Activated gamma-delta T cell treated with Interleukin-2 at 50 U/mL for 16 hours (primary cell): ENCODE data around the gene CXXC5.
"Not testable (repeated sequence)": the region's sequence is repeated elsewhere in the genome, so short reads cannot be mapped to it uniquely, and the experiment has no call there.

Experiments
- DNase-seq: peaks from one replicate; pipeline ENCODE4 v3.0.0-alpha.2; 2020

CXXC5 gene

GRCh38 chr5:139696894-139697658 is 48.9 kb downstream of the CXXC5 start:
- DNase-seq = no peak

DNA sequence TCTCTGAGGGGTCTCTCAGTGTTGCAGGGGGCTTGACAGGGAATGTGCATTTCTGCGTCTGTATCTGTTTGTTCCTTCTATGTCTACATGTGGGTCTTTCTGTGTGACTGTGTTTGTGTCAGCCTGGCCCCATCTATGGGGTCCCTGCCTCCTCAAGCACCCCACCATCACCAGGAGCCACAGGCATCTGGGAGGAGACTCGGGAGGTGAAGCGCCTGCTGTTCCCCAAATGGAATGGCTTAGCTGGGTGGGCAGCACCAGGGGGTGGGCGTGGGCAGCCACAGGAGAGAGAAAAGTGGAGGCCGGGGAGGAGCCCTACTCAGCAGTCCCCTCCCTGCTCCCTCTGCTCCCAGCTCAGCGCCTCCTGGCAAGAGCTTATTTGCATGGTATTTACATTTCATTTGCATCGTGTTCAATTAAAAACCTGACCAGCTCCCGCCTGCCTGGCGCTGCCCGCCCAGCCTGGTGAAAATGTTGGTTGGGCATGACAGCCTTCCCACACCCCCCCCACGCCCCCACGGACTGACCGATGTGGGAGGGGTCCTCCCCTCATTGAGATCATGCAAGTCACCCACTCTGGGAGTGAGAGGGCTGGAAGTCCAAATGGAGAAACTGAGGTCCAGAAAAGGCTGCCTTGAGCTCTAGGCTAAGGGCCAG is 50.5 kb downstream of the CXXC5 start:
- DNase-seq = no peak

DNA sequence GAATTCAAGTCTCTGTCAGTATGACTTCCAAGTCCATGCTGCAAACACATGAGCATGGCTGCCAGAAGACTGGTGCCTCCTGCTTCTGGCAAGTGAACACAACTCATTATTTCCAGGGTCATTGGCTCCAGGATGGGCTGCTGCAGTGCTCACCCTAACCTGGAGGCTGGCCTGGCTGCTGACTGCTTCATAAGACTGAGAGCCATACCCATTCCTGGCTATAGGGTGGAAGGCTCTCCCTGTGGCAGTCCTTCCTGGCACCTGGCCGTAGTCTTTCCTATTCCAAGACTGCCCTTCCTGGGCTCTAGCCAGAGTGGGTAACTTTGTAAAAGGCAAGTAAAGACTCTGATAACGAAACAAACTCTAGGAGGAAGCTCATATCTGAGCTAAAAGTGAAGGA is 51.2 kb downstream of the CXXC5 start:
- DNase-seq = no peak

GRCh38 chr5:139700711-139701055 is 52.5 kb downstream of the CXXC5 start:
- DNase-seq = no peak

DNA sequence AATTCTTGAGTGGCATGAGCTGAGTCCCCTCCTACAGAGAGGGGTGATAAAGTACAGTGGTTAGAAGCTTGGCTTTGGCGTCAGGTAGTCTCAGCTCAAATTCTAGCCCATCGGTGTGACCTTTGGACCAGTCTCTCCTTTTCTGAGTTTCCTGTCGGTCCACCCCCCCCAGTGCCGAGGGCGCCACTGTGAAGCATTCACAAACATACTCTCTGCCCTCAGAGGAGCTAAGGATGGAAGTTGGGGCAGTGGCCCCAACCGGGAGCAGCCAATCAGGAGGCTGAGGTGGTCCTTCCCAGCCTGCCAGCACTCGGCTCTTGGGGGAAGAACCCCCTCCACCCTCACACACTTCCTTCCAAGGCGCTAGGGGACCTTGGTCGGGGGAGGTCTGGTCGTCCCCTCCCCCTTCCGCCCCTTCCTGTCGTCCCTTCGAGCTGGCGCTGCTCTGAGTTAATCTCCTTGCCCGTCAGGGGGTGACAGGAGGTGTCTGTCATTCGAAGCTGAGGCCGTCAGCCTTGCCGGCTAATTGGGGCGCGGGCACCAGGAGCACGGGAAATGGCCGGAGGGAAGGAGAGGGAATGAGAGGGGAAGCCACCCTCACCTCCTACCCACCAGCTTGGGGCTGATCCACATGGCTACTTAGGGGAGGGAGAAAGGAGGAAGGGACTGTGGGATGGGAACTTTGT is 53.0 kb downstream of the CXXC5 start:
- no peak for DNase-seq

DNA sequence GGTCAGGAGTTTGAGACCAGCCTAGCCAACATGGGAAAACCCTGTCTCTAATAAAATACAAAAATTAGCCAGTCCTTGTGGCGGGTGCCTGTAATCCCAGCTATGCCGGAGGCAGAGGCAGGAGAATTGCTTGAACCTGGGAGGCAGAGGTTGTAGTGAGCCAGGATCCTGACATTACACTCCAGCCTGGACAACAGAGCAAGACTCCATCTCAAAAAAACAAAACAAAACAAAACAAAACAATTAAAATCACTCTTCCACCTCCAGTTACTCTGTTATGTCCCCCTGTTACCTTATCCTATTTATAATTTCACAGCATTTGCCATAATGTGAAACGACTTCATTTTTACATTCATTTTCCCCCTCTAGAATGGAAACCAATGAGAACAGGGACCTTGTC is 54.4 kb downstream of the CXXC5 start:
- DNase-seq = no peak

GRCh38 chr5:139704748-139705147 is 56.6 kb downstream of the CXXC5 start:
- no peak for DNase-seq

- no peak for DNase-seq
Observed at GRCh38 chr5:139705191-139705590, 57.0 kb downstream of the CXXC5 start.

GRCh38 chr5:139705655-139706587 is 57.8 kb downstream of the CXXC5 start:
- DNase-seq = no peak

DNA sequence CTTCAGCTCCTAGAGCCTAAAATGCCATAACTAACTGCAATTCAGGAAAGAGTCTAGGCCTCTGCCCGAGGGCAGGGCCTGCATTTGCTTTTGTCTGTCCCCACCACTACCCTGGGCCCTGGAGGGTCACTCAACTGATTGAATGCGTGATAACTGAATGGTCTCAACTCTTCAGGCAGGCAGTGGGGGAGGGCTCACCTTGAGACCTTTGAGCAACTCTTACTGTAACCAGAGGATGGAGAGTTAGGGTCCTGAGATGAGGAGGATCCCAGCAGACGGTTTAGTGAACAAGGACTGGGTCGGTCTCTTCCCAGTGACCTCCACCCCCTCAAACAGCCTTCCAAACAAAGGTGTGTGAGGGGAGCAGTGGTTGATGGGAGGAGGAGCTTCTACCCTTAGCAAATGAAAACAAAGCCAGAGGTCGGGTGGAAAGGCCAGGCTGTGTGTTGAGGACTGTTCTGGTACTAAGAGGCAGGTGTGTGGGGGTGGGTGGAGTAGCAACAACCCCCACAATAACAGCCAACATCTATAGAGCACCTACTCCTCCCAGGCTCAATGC is 59.4 kb downstream of the CXXC5 start:
- no peak for DNase-seq

DNA sequence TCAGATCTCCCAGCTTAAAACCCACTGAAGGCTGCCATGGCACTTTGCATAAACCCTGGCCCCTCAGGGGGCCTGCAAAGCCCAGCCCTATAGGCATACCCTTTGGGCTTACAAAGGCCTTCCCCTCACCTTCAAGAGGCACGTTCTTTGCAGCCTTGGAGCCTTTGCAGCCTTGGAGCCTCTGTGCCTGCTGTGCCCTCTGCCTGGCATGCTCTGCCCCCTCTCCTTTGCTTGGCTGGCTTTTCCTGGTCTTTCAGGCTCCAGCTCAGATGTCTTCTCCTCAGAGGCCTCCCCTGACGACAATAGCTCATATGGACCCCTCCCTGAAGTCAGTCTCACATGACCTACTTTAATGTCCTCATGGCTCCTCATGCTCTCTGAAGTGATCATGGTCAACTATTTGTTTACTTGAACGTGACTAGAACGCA is 60.3 kb downstream of the CXXC5 start:
- no peak for DNase-seq

GRCh38 chr5:139708877-139709581 is 60.9 kb downstream of the CXXC5 start:
- no peak for DNase-seq

DNA sequence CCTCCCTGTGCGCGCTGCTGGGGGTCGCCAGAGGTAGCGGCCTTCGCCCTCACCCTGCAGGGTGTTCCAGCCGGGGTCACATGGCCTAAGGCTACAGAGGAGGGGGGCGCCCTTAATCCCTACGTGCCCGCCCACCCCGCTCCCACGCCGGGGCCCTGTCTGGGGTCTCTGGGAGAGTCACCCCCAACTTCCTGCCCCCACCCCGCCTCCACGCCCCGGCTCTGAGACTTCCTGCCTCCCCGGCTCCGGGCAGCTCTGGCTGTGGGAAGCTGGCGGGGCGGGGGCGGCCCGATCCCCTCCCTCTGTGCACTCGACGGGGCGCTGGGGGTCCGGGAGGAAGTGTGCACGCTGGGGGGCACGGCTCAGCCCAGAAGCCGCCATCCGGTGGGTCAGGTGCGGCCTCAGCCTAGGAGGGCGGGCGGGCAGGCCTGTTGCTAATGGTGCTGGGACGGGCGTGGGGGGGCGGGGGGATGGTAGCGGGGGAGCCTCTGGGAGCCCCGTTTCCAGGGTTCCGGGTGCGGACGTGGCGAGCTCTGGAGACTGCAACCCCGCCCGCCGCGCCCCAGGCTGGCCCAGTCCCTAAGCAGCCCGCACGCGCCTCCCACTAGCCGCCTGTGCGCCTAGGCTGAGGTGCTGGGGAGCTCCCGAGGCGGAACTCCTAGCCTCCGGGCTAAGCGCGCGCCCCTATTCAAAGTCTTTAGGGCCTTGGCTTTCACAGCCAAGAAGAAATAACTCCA is 61.6 kb downstream of the CXXC5 start:
- DNase-seq = peak; percentile 43

DNA sequence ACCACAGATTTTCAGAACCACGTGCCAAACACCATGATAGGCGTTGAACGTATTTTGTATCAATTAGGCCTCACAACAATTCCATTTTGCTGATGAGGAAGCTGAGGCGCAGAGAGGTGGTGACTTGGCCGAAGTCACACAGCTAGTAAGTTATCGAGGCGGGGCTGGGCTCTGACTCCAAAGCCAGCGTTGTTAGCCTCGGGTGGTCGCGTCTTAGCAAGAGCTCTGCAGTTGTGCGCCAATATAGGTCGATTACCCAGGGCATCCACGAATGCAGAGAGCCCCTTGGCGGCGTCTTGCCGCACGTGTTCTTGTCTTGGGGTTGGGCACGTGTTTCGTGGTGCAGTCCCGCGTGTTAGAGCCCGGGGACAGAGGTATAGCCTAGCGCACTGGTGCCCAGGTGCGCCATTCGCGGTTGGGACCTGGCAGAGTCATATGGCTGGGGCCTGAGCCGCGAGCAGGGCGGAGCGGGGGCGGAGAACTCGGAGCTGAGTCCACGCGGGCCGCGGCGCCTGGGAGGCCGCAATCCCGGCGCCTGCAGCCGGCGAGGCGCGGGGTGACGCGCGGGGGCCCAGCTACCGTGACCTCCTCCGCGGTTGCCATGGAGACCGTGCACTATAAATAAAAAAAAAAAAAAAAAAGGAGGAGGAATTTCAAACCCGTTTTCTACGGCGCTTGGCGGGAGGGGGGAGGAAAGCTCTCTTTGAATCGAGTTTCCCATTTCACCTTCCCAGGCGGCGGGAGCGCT is 62.3 kb downstream of the CXXC5 start:
- DNase-seq = peak; percentile 56

DNA sequence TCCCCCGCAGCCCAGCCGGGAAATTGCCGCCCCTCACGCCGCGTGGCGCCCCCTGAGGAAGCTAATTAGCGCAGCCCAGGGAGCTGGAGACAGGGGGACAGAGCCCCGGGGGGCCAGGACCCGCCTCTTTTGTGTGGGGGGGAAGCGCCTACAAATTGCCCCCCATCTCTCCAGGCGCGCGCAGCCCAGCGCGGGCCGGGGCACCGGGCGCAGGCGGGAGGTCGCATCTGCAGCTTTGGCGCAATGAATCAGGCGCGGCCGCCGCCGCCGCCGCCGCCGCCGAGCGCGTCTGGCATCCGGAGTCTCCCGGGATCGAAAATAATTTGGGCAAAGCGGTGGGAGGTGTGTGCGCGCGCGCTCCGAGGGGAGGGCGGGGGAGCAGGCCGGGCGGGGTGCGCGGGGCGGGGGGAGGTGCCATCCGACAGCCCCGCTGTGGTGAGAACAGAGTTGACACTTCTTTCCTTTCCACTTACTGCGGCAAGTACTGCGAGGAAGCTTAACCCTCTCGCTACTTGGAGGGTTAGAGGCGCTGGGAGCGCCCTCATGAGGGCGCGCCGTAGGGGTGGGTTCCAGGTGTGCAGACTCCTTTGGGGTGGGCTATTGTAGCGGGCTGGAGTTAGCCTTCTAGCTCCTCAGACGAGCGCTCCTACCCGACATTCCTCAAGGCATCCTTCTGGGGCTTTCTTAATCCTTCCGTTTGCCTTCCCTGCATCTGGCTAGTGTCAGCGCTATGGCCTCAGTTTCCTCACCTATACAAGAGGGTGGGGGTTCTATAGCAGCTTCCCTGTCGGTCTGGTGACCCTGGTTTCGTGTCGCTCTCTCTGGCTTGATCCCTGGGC is 63.1 kb downstream of the CXXC5 start:
- peak; percentile 54 for DNase-seq

- no peak for DNase-seq
Observed at GRCh38 chr5:139711906-139712224, 63.7 kb downstream of the CXXC5 start.

GRCh38 chr5:139712412-139712811 is 64.3 kb downstream of the CXXC5 start:
- no peak for DNase-seq

DNA sequence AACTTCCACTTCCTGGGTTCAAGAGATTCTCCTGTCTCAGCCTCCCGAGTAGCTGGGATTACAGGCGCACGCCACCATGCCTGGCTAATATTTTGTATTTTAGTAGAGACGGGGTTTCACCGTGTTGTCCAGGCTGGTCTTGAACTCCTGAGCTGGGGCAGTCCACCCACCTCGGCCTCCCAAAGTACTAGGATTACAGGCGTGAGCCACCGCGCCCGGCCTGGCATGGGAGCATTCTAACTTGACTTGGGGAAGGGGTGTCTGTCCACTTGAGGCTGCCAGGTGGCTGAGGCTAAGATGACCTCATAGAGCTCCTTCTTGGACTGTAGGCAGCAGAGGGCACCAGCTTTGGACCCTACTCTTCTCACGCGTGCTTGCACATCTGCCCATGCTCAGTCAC is 65.7 kb downstream of the CXXC5 start:
- not testable (repeated sequence) for DNase-seq

DNA sequence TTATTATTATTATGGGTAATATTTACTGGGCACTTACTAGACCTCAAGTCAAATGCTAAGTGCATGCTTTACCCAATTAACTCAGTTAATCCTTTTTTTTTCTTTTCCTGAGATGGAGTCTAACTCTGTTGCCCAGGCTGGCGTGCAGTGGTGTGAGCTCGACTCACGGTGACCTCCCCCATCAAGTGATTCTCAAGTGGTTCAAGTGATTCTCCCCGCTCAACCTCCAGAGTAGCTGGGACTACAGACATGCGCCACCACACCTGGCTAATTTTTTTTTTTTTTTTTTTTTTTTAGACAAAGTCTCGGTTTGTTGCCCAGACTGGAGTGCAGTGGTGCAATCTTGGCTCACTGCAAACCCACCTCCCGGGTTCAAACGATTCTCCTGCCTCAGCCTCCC is 69.1 kb downstream of the CXXC5 start:
- no peak for DNase-seq

DNA sequence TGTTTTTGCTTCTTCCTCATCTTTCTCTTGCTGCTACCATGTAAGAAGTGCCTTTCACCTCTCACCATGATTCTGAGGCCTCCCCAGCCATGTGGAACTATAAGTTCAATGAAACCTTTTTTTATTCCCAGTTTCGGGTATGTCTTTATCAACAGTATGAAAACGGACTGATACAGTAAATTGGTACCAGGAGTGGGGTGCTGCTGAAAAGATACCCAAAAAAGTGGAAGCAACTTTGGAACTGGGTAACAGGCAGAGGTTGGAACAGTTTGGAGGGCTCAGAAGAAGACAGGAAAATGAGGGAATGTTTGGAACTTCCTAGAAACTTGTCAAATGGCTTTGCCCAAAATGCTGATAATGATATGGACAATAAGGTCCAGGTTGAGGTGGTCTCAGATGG is 70.3 kb downstream of the CXXC5 start:
- DNase-seq = not testable (repeated sequence)
